ENCODE measurements around the gene CENPM. TPM values are rescaled to one million over a fixed set of nuclear protein-coding genes. Genes with fewer than 3 reads are reported as not detected.
A peak's percentile ranks its signal among the peaks of the same experiment; 100 is the strongest.

Gene CENPM
- total RNA-seq, 2 experiments from 2014 or later = 99.9 to 106 TPM

- Mint-ChIP-seq H3K4me3 (no peak overlapping the region), H3K9me3 (no peaks in the 10 kb centered on the region), H3K4me1 (ENCODE audit: low read depth) (peaks cover 33% of the 10 kb centered on the region), H3K27ac (no peak overlapping the region), H3K36me3 (peaks cover 8% of the 10 kb centered on the region), H3K27me3 (peaks cover 30% of the 10 kb centered on the region)
- ChIA-PET CTCF (interaction anchor here (0.7 to 5.6 kb wide), 3 partner anchors 16 to 213 kb away, joined by 4 to 25 read pairs (median 7); partner anchors contain the start of gene TNFRSF13C), POLR2A (interaction anchor here (0.7 to 2.6 kb wide), 2 partner anchors 16 to 47 kb away, joined by 4 to 10 read pairs; partner anchors contain the start of gene TNFRSF13C)
- intact Hi-C loops (cut with micrococcal nuclease) = no loop called here
- peak; percentile 40 for DNase-seq
Observed at GRCh38 chr22:41910050-41911000, 36.6 kb downstream of the CENPM start.

- peaks cover 30% of the 10 kb centered on the region for H3K4me1 Mint-ChIP-seq (ENCODE audit: low read depth)
- intact Hi-C loops (cut with micrococcal nuclease) = no loop called here
- POLR2A ChIA-PET = interaction anchor here (0.7 to 2.6 kb wide), 2 partner anchors 17 to 46 kb away, joined by 4 to 10 read pairs; partner anchors contain the start of gene TNFRSF13C
- H3K27ac Mint-ChIP-seq = no peak overlapping the region
- peaks cover 29% of the 10 kb centered on the region for H3K27me3 Mint-ChIP-seq
- no peak overlapping the region for H3K4me3 Mint-ChIP-seq
- CTCF ChIA-PET = interaction anchor here (0.7 to 5.6 kb wide), 2 partner anchors 16 to 213 kb away, joined by 4 to 25 read pairs; partner anchors contain the start of gene TNFRSF13C
- peaks cover 8% of the 10 kb centered on the region for H3K36me3 Mint-ChIP-seq
- no peaks in the 10 kb centered on the region for H3K9me3 Mint-ChIP-seq
- DNase-seq = no peak
Observed at GRCh38 chr22:41909310-41910049, 37.5 kb downstream of the CENPM start.

- Mint-ChIP-seq H3K36me3 (peaks cover 8% of the 10 kb centered on the region), H3K4me1 (ENCODE audit: low read depth) (peaks cover 30% of the 10 kb centered on the region), H3K27ac (peak overlapping the region; percentile 38), H3K9me3 (no peaks in the 10 kb centered on the region), H3K4me3 (no peak overlapping the region), H3K27me3 (peaks cover 29% of the 10 kb centered on the region)
- DNase-seq = no peak
- ChIA-PET CTCF (interaction anchor here (1.3 to 5.6 kb wide), 2 partner anchors 17 to 211 kb away, joined by 7 to 25 read pairs; partner anchors contain the start of gene TNFRSF13C), POLR2A (interaction anchor here (1.1 to 2.6 kb wide), 2 partner anchors 18 to 46 kb away, joined by 4 to 10 read pairs; partner anchors contain the start of gene TNFRSF13C)
- intact Hi-C loops (cut with micrococcal nuclease) = loop anchor here (1.0 kb wide), 1 partner anchor 32 kb away; no protein-coding TSS in a partner anchor
Observed at GRCh38 chr22:41908411-41909309, 38.3 kb downstream of the CENPM start.

GRCh38 chr22:41907436-41908401 is 39.2 kb downstream of the CENPM start:
- peaks cover 28% of the 10 kb centered on the region for H3K4me1 Mint-ChIP-seq (ENCODE audit: low read depth)
- peaks cover 11% of the 10 kb centered on the region for H3K36me3 Mint-ChIP-seq
- ChIA-PET CTCF (interaction anchor here (0.8 to 5.6 kb wide), 3 partner anchors 18 to 210 kb away, joined by 3 to 25 read pairs (median 7); partner anchors contain the start of gene TNFRSF13C), POLR2A (interaction anchor here (1.1 to 2.6 kb wide), 3 partner anchors 13 to 45 kb away, joined by 4 to 10 read pairs (median 4); partner anchors contain the start of gene TNFRSF13C)
- no peak overlapping the region for H3K4me3 Mint-ChIP-seq
- DNase-seq = peak; percentile 47
- intact Hi-C loops (cut with micrococcal nuclease) = loop anchor here (1.0 kb wide), 1 partner anchor 33 kb away; no protein-coding TSS in a partner anchor
- H3K9me3 Mint-ChIP-seq = no peaks in the 10 kb centered on the region
- H3K27ac Mint-ChIP-seq = peak overlapping the region; percentile 52
- H3K27me3 Mint-ChIP-seq = peaks cover 21% of the 10 kb centered on the region

- POLR2A ChIA-PET = interaction anchor here (1.1 kb wide), 1 partner anchor 14 kb away, joined by 4 read pairs; no protein-coding TSS in a partner anchor
- no peaks in the 10 kb centered on the region for H3K9me3 Mint-ChIP-seq
- H3K27ac Mint-ChIP-seq = no peak overlapping the region
- H3K4me3 Mint-ChIP-seq = no peak overlapping the region
- peaks cover 15% of the 10 kb centered on the region for H3K36me3 Mint-ChIP-seq
- CTCF ChIA-PET = interaction anchor here (5.6 kb wide), 1 partner anchor 19 kb away, joined by 25 read pairs; the partner anchor contains the start of gene TNFRSF13C
- H3K4me1 Mint-ChIP-seq (ENCODE audit: low read depth) = peaks cover 28% of the 10 kb centered on the region
- intact Hi-C loops (cut with micrococcal nuclease) = no loop called here
- peaks cover 12% of the 10 kb centered on the region for H3K27me3 Mint-ChIP-seq
- no peak for DNase-seq
Observed at GRCh38 chr22:41906822-41907221, 40.1 kb downstream of the CENPM start.

- CTCF ChIA-PET = interaction anchor here (5.6 kb wide), 1 partner anchor 20 kb away, joined by 25 read pairs; the partner anchor contains the start of gene TNFRSF13C
- DNase-seq = no peak
- Mint-ChIP-seq H3K4me1 (ENCODE audit: low read depth) (peaks cover 22% of the 10 kb centered on the region), H3K27ac (peak overlapping the region; percentile 38), H3K4me3 (no peak overlapping the region), H3K27me3 (peaks cover 6% of the 10 kb centered on the region), H3K36me3 (peaks cover 20% of the 10 kb centered on the region), H3K9me3 (no peaks in the 10 kb centered on the region)
- intact Hi-C loops (cut with micrococcal nuclease) = no loop called here
- POLR2A ChIA-PET = no interaction called here
Observed at GRCh38 chr22:41905411-41906202, 41.3 kb downstream of the CENPM start.

- Mint-ChIP-seq H3K4me3 (no peak overlapping the region), H3K36me3 (peaks cover 26% of the 10 kb centered on the region), H3K27me3 (peaks cover 5% of the 10 kb centered on the region), H3K9me3 (no peaks in the 10 kb centered on the region), H3K27ac (no peak overlapping the region), H3K4me1 (ENCODE audit: low read depth) (peaks cover 22% of the 10 kb centered on the region)
- intact Hi-C loops (cut with micrococcal nuclease) = no loop called here
- ChIA-PET POLR2A (no interaction called here), CTCF (interaction anchor here (5.6 kb wide), 1 partner anchor 21 kb away, joined by 25 read pairs; the partner anchor contains the start of gene TNFRSF13C)
- DNase-seq = no peak
Observed at GRCh38 chr22:41904450-41905410, 42.2 kb downstream of the CENPM start.

- intact Hi-C loops (cut with micrococcal nuclease) = no loop called here
- H3K36me3 Mint-ChIP-seq = peaks cover 37% of the 10 kb centered on the region
- no peaks in the 10 kb centered on the region for H3K9me3 Mint-ChIP-seq
- H3K4me3 Mint-ChIP-seq = no peak overlapping the region
- no peaks in the 10 kb centered on the region for H3K27me3 Mint-ChIP-seq
- H3K27ac Mint-ChIP-seq = no peak overlapping the region
- ChIA-PET CTCF (interaction anchor here (1.2 to 1.5 kb wide), 3 partner anchors 23 to 236 kb away, joined by 3 to 5 read pairs (median 3); no protein-coding TSS in a partner anchor), POLR2A (interaction anchor here (0.5 kb wide), 1 partner anchor 84 kb away, joined by 4 read pairs; no protein-coding TSS in a partner anchor)
- peaks cover 7% of the 10 kb centered on the region for H3K4me1 Mint-ChIP-seq (ENCODE audit: low read depth)
- no peak for DNase-seq
Observed at GRCh38 chr22:41902932-41903421, 44.0 kb downstream of the CENPM start.

Data from activated CD4-positive, alpha-beta memory T cell treated with anti-CD3 and anti-CD28 coated beads for 36 hours (primary cell).